Loucy (cell line): Measurements from ENCODE around the gene SLC16A8.

Source experiments
- H2AFZ ChIP-seq: fragments of 200-600 bp; sonication (generic); 2 replicates; pipeline ENCODE4 v1.6.0; 2016; ENCODE audit warnings: antibody characterized with exemption, mild to moderate bottlenecking, low read length, moderate library complexity
- H3F3A ChIP-seq: fragments of 200-600 bp; 2 replicates; pipeline ENCODE4 v1.6.0; 2016; ENCODE audit warnings: antibody characterized with exemption, low read depth, mild to moderate bottlenecking
- H3K27me3 ChIP-seq: fragments of 200-600 bp; sonication (generic); 2 replicates; pipeline ENCODE4 v1.6.1; 2014; ENCODE audit warnings: low read length, mild to moderate bottlenecking; ENCODE audit not compliant: insufficient read depth, poor library complexity, severe bottlenecking
- H3K36me3 ChIP-seq: fragments of 200-600 bp; sonication (generic); 2 replicates; pipeline ENCODE4 v1.6.1; 2016; ENCODE audit warnings: low read length; ENCODE audit not compliant: insufficient read depth
- H3K4me1 ChIP-seq: fragments of 200-600 bp; sonication (generic); 2 replicates; pipeline ENCODE4 v1.5.1; 2014; ENCODE audit warnings: low read length, mild to moderate bottlenecking; ENCODE audit not compliant: insufficient read depth, poor library complexity, severe bottlenecking
- H3K4me2 ChIP-seq: fragments of 200-600 bp; sonication (generic); 2 replicates; pipeline ENCODE4 v1.6.0; 2014; ENCODE audit warnings: antibody characterized with exemption, low read length, low read depth, mild to moderate bottlenecking; ENCODE audit not compliant: poor library complexity, severe bottlenecking
- H3K4me3 ChIP-seq: fragments of 200-600 bp; sonication (generic); 2 replicates; pipeline ENCODE4 v1.5.1; 2014; ENCODE audit warnings: low read length, mild to moderate bottlenecking, mixed read lengths; ENCODE audit not compliant: poor library complexity, severe bottlenecking
- H3K79me2 ChIP-seq: fragments of 200-600 bp; sonication (generic); 2 replicates; pipeline ENCODE4 v1.6.1; 2014; ENCODE audit warnings: low read length; ENCODE audit not compliant: insufficient read depth
- H3K9ac ChIP-seq: fragments of 200-600 bp; sonication (generic); 2 replicates; pipeline ENCODE4 v1.6.0; 2014; ENCODE audit warnings: mild to moderate bottlenecking, low read depth, low read length, moderate library complexity; ENCODE audit not compliant: poor library complexity, severe bottlenecking
- H3K9me2 ChIP-seq: fragments of 200-600 bp; sonication (generic); replicated peaks from 2 replicates; pipeline ENCODE4 v1.6.1; 2016; ENCODE audit warnings: low read depth, low read length, mixed read lengths
- H3K9me3 ChIP-seq: fragments of 200-600 bp; sonication (generic); 2 replicates; pipeline ENCODE4 v1.6.1; 2014; ENCODE audit warnings: mild to moderate bottlenecking, antibody characterized with exemption, low read length, low read depth; ENCODE audit not compliant: insufficient read depth
- H4K20me1 ChIP-seq: fragments of 200-600 bp; sonication (generic); 2 replicates; pipeline ENCODE4 v1.6.0; 2014; ENCODE audit warnings: antibody characterized with exemption, low read length, mild to moderate bottlenecking; ENCODE audit not compliant: insufficient read depth, poor library complexity, severe bottlenecking
- EZH2phosphoT487 ChIP-seq: fragments of 200-600 bp; IDR thresholded peaks from 2 replicates; pipeline ENCODE4 v1.6.1; 2018; ENCODE audit warnings: antibody characterized with exemption, mild to moderate bottlenecking, moderate library complexity, borderline replicate concordance
- TF ChIP-seq, protein P1 (sequence below): fragments of 200-600 bp; sonication (generic); conservative IDR thresholded peaks from 2 replicates; pipeline ENCODE4 v1.5.1; 2014; ENCODE audit warnings: mild to moderate bottlenecking, antibody characterized with exemption, low read length

SLC16A8 gene

DNA sequence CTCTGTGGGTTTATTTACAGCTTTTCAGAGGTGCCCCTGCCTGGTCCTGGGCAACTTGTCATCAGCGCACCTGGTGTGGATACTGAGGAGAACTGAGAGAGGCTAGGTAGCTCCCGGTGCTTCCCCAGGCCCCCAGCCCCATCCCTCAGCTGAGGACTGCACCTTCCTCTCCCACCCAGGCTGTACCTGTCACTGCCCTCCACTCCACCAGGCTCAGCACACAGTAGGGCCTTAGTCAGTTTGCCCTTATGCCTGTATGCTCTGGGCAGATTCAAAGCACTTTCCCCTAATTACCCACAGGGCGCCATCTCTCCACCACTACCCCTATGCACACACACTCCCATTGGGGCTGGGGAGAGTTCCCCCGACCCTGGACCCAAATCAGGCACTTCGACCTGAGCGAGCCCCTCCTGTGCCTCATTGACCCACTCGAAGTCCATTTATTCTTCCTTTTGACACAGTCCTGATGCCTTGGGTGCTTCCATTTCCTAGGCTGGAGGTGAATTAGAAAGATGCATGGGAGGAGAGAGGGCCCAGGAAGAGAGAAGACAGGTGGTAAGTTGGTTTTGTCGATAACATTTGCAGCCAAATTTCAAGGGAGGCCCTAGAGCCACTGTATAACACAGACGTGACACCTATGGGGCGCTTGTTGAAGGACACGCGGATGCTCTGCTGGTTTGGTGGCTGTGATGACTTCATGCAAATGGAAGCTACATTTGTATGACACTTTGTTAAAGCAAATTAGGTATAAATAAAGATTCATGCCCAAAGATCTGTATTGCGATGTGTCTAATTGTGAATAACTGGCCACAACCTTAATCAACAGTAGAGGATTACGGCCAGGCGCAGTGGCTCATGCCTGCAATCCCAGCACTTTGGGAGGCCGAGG, 40.6 kb downstream of the SLC16A8 start:
- H3F3A ChIP-seq: no peaks in the 10 kb centered on the region
- H3K27me3 ChIP-seq: no peaks in the 10 kb centered on the region
- no peaks in the 10 kb centered on the region for H4K20me1 ChIP-seq
- no peaks in the 10 kb centered on the region for H3K79me2 ChIP-seq
- TF ChIP-seq EZH2phosphoT487: no peak
- TF ChIP-seq, protein P1, sequence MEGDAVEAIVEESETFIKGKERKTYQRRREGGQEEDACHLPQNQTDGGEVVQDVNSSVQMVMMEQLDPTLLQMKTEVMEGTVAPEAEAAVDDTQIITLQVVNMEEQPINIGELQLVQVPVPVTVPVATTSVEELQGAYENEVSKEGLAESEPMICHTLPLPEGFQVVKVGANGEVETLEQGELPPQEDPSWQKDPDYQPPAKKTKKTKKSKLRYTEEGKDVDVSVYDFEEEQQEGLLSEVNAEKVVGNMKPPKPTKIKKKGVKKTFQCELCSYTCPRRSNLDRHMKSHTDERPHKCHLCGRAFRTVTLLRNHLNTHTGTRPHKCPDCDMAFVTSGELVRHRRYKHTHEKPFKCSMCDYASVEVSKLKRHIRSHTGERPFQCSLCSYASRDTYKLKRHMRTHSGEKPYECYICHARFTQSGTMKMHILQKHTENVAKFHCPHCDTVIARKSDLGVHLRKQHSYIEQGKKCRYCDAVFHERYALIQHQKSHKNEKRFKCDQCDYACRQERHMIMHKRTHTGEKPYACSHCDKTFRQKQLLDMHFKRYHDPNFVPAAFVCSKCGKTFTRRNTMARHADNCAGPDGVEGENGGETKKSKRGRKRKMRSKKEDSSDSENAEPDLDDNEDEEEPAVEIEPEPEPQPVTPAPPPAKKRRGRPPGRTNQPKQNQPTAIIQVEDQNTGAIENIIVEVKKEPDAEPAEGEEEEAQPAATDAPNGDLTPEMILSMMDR: no peak
- peaks cover 14% of the 10 kb centered on the region for H3K4me1 ChIP-seq
- H3K9me2 ChIP-seq: no peaks in the 10 kb centered on the region
- no peak overlapping the region for H3K4me2 ChIP-seq
- H2AFZ ChIP-seq: no peak overlapping the region
- no peaks in the 10 kb centered on the region for H3K36me3 ChIP-seq
- no peak overlapping the region for H3K4me3 ChIP-seq
- no peak overlapping the region for H3K9ac ChIP-seq
- no peaks in the 10 kb centered on the region for H3K9me3 ChIP-seq

DNA sequence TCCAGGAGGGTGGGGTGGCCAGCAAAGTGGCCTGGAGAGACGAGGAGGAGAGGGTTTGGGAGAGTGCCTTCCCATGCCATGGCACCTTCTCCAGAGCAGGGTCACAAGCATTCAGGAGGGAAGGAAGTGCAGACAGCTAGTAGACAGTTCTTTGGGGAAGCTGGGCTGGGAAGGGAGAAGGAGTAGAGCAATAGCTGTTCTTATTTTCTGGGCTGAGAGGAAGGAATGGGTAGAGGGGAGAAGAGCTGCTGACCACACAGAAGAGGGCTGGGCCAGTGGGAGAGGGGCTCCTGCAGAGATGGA, 41.5 kb downstream of the SLC16A8 start:
- H3K4me3 ChIP-seq: no peak overlapping the region
- H3K9me2 ChIP-seq: no peaks in the 10 kb centered on the region
- TF ChIP-seq EZH2phosphoT487: no peak
- TF ChIP-seq, protein P1: no peak
- H3K79me2 ChIP-seq: no peaks in the 10 kb centered on the region
- H4K20me1 ChIP-seq: no peaks in the 10 kb centered on the region
- H2AFZ ChIP-seq: no peak overlapping the region; the same call in 1 of the 2 replicates
- no peaks in the 10 kb centered on the region for H3K36me3 ChIP-seq
- H3K27me3 ChIP-seq: no peaks in the 10 kb centered on the region
- no peaks in the 10 kb centered on the region for H3K9me3 ChIP-seq
- peaks cover 14% of the 10 kb centered on the region for H3K4me1 ChIP-seq
- H3F3A ChIP-seq: no peaks in the 10 kb centered on the region
- no peak overlapping the region for H3K4me2 ChIP-seq
- H3K9ac ChIP-seq: peak overlapping the region; percentile 22

DNA sequence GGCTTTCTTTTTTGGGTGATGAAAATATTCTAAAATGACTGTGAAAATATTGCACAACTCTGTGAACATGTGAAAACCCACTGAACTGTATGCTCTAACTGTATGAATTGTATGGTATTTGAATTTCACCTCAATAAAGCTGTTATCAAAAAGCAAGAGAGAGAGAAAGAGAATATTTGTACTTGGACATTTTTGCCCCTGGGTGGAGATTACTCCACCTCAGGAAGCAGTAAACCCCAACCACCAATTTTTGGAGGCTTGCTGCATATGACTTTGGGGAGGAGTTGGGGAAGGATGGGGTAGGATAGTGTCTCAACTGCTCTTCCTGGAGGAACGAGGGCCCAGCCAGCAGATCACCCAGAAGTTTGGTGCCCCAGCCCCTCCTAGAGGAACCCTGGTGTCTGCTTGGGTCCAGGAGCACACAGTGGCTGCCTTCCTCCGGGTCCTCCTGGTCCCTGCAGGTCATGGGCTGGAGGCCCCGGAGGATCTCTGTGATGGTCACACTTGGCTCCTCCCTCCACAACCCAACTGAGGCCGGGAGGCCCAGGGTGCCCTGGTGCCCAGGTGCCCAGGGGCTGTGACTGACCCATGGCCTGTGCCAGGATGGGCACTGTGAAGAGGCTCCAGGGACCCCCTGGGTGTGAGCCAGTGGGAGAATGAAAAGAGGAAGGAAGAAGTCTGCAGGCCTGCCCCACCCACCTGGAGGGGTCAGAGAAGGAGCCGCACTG, 42.1 kb downstream of the SLC16A8 start:
- H3K9me3 ChIP-seq: no peaks in the 10 kb centered on the region
- H3K4me2 ChIP-seq: peak overlapping the region; percentile 17
- TF ChIP-seq EZH2phosphoT487: no peak
- TF ChIP-seq, protein P1: no peak
- H3K4me1 ChIP-seq: peaks cover 14% of the 10 kb centered on the region
- H4K20me1 ChIP-seq: no peaks in the 10 kb centered on the region
- H3K9ac ChIP-seq: peak overlapping the region; percentile 22
- no peaks in the 10 kb centered on the region for H3K27me3 ChIP-seq
- no peaks in the 10 kb centered on the region for H3K9me2 ChIP-seq
- no peak overlapping the region for H3K4me3 ChIP-seq
- no peak overlapping the region; the same call in 1 of the 2 replicates for H2AFZ ChIP-seq
- no peaks in the 10 kb centered on the region for H3F3A ChIP-seq
- no peaks in the 10 kb centered on the region for H3K79me2 ChIP-seq
- H3K36me3 ChIP-seq: no peaks in the 10 kb centered on the region
